AG04449 (cell line): ENCODE data around the gene TMEM164.

Source experiments
- CTCF ChIA-PET: fragments of 350-600 bp; formaldehyde crosslinking; extraction: SDS; loops from one replicate; lab custom pipeline; 2021; ENCODE audit warnings: antibody characterized with exemption; lab: Yijun Ruan, JAX
- POLR2A ChIA-PET: fragments of 400-600, 350-600 bp; formaldehyde crosslinking; extraction: SDS; loops from one replicate; lab custom pipeline; 2020; ENCODE audit warnings: antibody characterized with exemption, inconsistent platforms; lab: Yijun Ruan, JAX
- DNase-seq: peaks from one replicate; pipeline ENCODE4 v3.0.0-alpha.2; 2010; ENCODE audit warnings: low read depth, low spot score
- H3K4me3 ChIP-seq: 2 replicates; pipeline ENCODE4 v1.5.1; 2011; ENCODE audit warnings: low read depth, mild to moderate bottlenecking, control low read depth, low read length
- TF ChIP-seq, protein P1 (sequence below): IDR thresholded peaks from one replicate; pipeline ENCODE4 v1.5.1; 2011; ENCODE audit warnings: mild to moderate bottlenecking, moderate library complexity, low read length, control low read depth, inconsistent platforms; ENCODE audit not compliant: insufficient read depth; ENCODE audit errors: missing control alignments

Gene TMEM164

DNA sequence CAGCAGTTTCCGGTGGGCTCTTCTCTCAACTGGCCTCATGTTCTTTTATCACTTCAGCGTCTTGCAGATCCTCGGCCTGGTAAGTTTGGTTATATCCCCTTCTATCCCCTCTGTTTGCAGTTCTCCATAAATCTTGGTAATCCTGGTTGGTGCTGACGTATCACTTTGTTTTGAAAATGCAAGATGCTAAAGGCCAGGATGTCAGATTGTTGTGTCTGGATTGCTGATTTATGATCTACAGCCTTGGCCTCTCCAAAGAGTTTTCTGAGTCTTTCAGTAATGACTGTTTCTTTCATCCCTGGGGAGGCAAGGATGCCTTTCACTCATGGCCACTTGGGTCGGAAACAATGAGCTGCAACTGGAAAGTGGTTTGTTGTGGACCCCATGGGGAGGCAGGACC lies 168.5 kb downstream of the TMEM164 start:
- ChIA-PET POLR2A (no interaction called here), CTCF (interaction anchor here (1.1 to 21.2 kb wide), 2 partner anchors 16 to 242 kb away, joined by 3 to 970 read pairs; no protein-coding TSS in a partner anchor)
- no peak for DNase-seq
- TF ChIP-seq, protein P1, sequence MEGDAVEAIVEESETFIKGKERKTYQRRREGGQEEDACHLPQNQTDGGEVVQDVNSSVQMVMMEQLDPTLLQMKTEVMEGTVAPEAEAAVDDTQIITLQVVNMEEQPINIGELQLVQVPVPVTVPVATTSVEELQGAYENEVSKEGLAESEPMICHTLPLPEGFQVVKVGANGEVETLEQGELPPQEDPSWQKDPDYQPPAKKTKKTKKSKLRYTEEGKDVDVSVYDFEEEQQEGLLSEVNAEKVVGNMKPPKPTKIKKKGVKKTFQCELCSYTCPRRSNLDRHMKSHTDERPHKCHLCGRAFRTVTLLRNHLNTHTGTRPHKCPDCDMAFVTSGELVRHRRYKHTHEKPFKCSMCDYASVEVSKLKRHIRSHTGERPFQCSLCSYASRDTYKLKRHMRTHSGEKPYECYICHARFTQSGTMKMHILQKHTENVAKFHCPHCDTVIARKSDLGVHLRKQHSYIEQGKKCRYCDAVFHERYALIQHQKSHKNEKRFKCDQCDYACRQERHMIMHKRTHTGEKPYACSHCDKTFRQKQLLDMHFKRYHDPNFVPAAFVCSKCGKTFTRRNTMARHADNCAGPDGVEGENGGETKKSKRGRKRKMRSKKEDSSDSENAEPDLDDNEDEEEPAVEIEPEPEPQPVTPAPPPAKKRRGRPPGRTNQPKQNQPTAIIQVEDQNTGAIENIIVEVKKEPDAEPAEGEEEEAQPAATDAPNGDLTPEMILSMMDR = no peak
- no peak overlapping the region for H3K4me3 ChIP-seq

DNA sequence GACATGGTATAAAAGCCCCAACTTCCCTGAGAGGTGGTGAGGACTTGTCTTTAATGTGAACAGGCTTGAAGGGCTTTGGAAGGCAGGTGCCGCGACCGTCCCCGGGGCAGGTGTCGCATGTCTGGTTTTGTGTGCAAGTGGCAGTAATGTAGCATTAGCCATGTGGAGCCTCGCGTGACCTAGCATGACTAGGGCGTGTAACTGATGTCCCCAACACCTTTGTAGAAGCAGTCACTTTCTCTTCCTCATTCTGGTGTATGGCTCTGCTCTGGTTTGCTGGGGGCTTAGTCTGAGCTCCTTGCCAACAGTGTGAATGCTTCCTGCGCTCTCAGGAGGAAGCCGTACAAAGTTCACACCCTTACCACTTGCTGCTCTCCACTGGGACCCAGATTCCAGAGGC lies 169.3 kb downstream of the TMEM164 start:
- ChIA-PET POLR2A (no interaction called here), CTCF (interaction anchor here (1.1 to 21.2 kb wide), 4 partner anchors 12 to 241 kb away, joined by 3 to 970 read pairs (median 4); no protein-coding TSS in a partner anchor)

DNA sequence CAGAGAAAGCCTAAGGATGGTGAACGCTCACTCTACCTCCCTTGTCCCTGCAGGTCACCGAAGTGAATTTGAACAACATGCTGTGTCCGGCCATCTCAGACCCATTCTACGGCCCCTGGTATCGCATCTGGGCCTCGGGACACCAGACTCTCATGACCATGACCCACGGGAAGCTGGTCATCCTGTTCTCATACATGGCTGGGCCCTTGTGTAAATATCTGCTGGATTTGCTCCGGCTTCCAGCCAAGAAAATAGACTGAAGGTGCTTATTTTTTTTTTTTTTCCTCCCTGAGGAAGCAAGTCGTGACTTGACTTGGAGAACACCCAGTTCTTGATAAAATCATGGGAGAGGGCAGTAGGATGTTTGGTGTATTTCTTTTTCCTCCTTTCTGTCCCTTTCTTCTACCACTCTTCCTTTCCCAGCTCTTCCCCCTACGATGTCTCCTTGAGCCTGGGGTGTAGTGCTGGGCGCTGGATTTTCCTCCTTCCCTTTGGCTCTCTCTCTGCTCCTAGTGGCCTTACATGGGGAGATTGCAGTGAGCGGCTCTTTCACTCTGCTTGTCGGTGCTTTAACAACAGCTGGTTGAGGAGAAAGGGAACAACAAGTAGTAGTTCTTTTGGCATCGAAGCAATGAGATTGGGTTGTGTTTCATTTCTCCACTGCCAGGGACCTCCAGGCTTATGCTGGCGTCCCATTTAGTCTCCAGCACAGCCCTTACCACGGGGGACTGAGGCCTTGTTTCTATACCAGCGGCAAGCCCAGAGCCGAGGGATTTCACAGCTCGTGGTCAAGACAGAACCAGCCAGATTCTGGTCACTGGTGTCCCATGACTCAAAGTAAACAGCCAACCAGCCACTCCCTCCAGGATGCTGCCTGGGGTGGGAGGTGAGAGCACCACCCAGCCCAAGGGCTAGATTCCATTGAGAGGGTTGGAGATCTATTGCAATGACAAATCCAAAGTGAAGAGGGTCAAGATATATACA lies 170.6 kb downstream of the TMEM164 start:
- POLR2A ChIA-PET = no interaction called here
- no peak for DNase-seq
- H3K4me3 ChIP-seq = no peak overlapping the region
- CTCF ChIA-PET = interaction anchor here (0.7 to 2.8 kb wide), 6 partner anchors 13 to 235 kb away, joined by 3 to 15 read pairs (median 3); no protein-coding TSS in a partner anchor
- TF ChIP-seq, protein P1 = no peak

More for the DNA sequence above, 169.3 kb downstream of the TMEM164 start:
- TF ChIP-seq, protein P1 = no peak
- no peak for DNase-seq
- no peak overlapping the region for H3K4me3 ChIP-seq

DNA sequence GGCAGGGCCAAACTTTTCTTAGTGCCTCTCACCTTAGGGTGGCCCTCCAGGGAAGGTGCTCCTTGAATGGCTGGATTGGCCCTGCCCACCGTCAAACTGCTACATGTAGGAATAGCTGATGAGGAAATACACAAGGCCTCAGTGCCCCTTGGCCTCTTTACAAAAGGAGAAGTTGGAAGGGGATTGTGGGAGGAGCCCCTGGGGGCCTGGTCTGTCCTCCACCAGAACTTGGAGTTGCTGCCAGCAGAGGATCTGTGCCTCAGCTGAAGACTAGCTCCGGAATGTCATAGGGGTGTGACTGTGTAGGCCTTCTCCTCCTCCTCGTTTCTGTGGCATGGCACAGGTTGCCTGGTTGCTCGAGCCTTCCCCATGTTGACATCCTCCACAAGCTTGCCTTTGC lies 172.2 kb downstream of the TMEM164 start:
- ChIA-PET POLR2A (no interaction called here), CTCF (interaction anchor here (2.8 to 3.5 kb wide), 2 partner anchors 15 to 233 kb away, joined by 15 to 20 read pairs; no protein-coding TSS in a partner anchor)
- DNase-seq = no peak
- TF ChIP-seq, protein P1 = no peak
- no peak overlapping the region for H3K4me3 ChIP-seq

DNA sequence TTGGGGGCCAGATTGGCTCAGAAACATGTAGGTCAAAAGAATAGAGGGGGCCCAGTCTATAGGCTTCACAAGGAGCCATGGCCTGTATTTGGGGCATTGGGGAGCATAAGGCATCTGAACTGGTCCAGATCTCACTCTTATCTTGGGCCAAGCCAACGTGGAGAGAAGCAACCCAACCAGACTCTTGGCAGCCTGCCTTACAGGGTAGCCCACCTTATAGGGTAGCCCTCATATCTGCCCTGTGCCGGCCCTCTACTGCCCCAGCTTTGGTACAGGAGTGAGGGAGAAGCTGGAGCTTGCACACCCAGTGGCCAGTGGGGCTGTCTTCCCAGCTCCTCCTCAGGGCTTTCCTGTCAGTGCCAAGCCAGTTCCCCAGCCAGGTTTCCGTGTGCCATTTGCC lies 172.8 kb downstream of the TMEM164 start:
- ChIA-PET CTCF (interaction anchor here (2.8 to 3.5 kb wide), 2 partner anchors 16 to 233 kb away, joined by 15 to 20 read pairs; no protein-coding TSS in a partner anchor), POLR2A (no interaction called here)
- TF ChIP-seq, protein P1 = no peak
- no peak overlapping the region for H3K4me3 ChIP-seq
- DNase-seq = no peak
